Measurements from ENCODE around the gene CCNJL.
"Not testable (repeated sequence)": the region's sequence is repeated elsewhere in the genome, so short reads cannot be mapped to it uniquely, and the experiment has no call there.

Gene CCNJL, protein sequence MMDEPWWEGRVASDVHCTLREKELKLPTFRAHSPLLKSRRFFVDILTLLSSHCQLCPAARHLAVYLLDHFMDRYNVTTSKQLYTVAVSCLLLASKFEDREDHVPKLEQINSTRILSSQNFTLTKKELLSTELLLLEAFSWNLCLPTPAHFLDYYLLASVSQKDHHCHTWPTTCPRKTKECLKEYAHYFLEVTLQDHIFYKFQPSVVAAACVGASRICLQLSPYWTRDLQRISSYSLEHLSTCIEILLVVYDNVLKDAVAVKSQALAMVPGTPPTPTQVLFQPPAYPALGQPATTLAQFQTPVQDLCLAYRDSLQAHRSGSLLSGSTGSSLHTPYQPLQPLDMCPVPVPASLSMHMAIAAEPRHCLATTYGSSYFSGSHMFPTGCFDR

DNA sequence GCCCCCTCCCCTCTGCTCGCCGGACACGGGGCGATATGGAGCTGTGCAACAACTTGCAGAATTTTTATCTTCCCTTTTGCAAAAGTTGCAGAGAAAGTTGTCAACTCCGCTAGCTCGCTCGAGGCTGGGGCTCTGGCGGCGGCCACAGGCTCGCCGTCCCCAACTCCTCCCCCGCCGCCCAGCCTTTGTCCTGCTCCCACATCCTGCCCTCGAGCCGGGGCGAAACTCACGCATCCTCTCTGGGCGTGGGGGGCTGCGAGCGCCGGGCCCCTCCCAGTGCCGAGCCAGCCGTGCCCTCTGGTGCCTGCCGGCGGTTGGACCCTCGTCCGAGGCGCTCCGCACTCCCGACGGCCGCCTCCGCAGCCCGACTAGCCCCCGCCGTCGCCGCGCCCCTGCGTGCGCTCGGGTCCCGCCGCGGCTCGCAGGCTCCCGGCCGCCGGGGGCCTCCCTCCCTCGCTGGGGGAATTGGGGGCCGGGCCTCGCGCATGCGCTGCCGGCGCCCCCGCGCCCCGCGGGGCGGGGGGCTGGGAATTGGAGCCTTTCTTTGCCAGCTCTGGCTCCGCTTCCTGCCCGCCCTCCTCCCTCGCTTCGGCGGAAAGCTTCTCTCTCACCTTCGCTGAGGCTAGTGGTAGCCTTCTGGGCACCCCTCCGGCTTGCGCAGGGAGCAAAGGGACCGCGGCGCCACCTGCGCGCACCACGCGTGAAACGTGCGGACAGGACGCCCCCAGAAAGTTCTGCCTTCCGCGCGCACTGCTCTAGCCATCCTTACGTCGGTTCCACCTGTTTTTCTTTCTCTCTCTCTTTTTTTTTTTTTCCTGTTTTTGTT is at the start of gene CCNJL:
TSS of gene CCNJL (minus strand) at position 431 of the 826 bp plus-strand sequence. CDS start 641 bp downstream, outside the sequence.
- no peak for DNase-seq

DNA sequence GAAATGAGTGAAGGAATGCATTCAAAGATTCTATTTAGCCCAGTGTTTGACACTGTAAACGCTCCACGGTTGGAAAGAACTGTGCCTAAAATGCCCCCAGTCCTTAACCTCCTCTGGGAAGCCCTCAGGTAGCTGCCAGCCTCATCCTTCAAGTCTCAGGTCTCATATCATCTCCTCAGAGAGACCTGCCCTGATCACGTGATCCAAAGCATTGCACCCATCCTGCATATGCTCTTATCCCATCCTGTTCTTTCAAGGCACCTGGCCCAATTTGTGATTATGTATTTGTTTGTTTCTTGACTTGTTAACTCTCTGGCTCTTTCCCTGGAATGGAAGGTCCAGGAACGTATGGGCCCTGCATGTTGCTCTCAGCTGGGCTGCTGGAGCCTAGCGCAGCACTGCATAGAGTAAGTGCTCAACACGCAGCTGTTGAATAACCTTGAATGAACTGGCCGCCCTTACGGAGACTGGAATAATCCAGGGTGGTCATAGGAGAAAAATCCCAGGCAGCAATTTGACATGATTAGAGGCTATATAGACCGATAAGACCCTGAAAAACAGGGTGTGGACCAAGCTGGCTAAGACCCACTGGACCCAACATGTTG is 49.4 kb upstream of the CCNJL start:
- DNase-seq, result no peak

DNA sequence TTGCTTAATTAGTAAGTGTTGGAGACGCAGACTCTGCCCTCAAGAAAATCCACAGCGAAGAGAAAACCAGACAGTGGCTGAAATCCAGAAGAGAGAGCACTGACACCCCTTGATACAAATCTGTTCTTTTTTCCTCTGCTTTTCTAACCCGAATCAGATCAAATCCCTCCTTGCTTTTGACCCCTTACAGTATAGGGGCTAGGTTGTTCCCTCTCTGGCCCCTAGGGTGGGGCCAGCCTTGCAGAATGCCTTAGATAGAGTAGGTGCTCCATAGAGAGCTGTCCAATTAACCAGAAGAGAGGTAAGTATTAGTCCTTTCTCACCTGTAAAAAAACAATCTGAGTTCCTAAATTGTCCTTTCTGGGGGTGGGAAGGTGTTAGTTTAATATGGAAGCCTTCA is 47.9 kb upstream of the CCNJL start:
- DNase-seq, result no peak

DNA sequence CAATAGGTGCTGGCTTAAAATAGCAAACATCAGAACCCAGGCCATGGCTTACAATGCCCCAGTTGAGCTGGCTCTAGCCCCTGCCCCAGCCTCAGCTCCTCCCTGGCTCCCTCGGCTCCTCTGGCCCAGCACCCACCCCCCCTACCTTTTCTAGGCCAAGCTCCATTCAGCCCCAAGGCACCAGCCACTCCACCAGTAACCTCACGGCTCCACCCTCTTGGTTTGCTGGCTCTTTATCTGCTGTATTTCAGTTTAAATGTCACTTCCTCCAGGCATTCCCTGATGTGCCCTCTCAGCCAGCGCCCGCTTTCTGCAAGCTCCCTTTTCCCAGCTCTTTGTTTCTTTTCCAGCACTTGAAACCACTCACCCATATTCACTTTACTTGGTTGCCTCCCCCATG is 47.5 kb upstream of the CCNJL start:
- DNase-seq, result no peak

DNA sequence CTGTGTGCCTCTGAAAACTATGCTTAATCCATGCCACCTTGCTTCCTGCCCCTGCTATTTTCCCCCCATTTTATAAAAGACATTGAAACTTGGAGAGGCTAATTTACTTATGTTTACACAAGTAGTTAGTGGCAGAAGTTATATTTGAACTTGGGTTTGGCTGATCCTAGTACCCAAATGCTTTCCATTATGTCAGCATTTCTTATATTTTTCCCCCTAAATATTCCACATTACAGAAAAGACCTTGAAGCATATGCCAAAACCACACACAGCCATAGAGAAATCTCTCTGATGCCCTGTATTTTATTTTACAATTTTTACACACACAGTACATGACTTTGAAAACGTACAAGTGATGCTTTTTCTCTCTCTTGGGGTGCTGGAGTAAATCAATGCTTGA is 46.9 kb upstream of the CCNJL start:
- DNase-seq, result no peak

DNA sequence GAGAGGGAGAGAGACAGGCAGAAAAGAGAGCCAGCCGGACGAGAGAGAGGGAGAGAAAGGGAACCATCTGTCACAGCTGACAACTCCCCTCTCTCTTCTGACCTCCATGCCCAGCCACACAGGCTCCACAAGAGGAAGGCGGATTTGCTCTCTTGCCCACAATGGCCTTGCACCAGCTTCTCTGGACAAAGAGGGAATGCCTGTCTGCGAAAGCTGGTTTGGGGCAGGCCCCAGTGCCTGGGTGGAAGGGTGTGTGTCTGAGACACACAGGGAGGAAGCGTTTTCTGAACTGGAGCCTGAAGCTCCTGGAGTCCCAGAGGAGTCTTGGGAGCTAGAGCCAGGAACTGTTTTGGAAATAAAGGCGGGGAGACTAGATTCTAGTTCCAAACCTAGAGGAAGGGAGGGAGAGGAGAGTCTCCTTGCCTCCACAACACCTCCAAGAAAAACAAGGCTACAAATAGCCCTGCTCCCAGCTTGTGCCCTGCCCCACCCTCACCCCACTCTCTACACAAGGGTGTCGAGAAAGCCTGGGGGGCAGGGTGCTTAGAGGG is 45.6 kb upstream of the CCNJL start:
- no peak for DNase-seq

DNA sequence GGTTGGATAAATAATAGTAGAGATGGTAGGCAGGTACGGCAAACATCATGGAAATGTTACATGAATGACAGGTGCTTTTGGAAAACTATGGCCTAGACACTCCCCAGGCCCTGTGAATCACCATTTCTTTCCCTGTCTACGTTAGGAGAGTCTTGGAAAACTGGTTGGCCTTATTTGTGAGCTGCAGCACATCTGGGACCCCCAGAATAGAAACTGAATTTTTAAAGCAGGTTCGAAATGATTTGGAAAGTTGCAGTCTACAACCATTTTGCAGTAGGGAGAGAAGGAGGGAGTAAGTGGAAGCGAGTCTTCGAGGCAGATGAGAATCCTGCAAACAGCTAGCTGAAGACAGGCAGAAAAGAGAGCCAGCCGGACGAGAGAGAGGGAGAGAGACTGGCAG is 45.0 kb upstream of the CCNJL start:
- no peak for DNase-seq

DNA sequence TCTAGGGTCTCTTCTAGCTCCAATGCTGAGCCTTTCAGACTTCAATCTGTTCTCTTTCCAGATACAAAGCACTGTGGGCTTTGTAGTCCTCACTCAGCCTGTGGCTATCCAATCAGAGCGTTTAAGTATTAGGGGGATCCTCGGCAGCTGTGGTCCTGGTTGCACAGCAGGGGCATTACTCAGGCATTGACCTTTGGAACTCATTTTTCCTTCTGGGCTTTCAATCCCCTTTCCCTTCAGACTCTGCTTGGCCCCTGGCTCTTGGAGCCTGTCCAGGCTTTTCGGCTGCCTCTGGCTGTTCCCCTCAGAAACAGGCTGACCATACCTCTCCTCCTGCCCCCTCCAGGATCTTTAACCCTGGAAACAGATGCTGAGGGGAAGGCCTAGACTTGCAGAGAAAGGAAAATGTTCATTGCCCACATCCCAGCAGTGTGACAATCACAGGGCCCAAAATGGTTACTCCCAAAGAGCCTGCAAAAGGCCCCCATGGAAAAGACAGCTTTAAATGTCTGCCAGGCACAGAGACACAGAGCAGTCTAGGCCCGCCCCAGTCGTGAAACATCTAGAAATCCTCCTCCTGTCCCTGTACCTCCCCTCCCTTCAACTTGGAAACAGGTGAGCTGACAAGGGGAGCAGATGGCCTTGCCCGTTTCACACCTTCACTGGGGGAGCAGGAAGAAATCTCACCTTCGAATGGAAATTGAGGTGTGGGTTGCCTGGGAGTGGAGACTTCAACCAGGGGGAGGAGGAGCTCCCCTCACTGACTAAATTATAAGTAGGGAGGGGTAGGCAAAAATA is 44.4 kb upstream of the CCNJL start:
- no peak for DNase-seq

DNA sequence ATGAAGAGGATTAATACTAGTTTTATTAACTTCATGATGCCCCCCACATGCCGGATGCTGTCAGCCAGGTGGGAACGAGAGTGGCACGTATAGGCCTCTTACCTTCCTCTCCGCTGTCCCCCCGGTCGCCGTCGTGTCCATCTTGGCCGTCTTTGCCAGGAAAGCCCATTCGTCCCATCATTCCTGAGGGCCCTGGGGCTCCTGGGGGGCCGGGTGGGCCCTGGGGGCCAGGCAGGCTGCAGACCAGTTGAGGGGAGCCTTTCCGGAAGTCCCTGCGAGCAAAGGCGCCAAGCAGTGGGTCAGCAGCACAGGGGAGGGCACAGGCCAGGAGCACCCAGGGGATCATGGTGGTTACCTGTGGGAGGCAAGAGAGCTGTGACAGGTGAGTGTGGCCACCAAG is 42.3 kb upstream of the CCNJL start:
- DNase-seq, result no peak

DNA sequence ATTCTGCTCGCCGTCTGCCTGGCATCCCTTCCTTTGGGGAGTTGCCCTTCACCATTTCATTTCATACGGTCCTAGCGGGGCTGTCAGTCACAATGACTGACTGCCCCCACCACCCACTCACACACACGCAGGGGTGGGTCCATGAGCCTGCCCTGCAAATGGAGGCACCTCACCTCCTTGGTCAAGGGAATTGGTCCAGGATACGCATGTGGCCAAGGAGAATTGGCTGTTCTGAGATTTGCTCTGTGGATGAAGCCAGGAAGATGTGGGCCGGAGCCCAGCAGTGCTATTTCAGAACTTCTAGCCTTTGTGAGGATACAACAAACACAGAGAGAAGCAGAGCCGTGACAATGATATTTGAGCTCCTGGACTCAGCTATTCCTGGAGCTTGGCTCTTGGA is 41.0 kb upstream of the CCNJL start:
- DNase-seq, result no peak

DNA sequence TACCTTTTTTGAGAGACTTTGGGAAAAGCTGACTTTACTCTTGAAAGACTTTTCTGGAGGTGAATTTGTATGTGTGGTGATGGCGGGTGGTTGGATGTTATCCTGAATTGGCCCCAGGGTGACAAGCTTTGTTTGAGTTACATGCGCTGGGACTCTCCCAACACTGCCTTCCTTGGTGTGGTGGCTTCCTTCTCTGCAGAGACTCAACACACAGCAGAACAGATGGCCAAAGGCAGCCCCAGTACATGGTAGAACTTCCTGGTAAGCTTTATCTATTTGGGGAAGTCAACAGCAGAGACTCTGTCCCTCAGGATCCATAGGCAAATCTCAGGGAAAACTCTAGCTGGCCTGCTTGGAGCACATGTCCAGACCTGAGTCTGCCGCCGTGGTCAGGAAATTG is 39.9 kb upstream of the CCNJL start:
- DNase-seq, result no peak

DNA sequence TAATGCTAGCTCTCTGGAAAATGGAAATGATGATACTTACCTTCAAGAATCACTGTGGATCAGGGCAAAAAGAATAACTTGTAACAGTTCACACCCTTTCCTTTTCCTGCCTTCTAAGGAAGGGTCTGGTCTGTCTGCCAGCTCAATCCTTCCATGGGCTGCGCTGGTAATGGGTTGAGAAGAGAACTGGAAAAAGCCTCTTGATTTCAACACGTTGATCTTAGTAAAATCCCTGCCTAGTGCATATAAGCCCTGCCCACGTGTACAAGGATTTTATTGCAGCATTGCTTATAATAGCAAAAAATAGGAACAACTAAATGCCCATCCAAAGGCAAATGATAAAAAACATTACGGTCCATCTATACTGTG is 37.6 kb upstream of the CCNJL start:
- no peak for DNase-seq

DNA sequence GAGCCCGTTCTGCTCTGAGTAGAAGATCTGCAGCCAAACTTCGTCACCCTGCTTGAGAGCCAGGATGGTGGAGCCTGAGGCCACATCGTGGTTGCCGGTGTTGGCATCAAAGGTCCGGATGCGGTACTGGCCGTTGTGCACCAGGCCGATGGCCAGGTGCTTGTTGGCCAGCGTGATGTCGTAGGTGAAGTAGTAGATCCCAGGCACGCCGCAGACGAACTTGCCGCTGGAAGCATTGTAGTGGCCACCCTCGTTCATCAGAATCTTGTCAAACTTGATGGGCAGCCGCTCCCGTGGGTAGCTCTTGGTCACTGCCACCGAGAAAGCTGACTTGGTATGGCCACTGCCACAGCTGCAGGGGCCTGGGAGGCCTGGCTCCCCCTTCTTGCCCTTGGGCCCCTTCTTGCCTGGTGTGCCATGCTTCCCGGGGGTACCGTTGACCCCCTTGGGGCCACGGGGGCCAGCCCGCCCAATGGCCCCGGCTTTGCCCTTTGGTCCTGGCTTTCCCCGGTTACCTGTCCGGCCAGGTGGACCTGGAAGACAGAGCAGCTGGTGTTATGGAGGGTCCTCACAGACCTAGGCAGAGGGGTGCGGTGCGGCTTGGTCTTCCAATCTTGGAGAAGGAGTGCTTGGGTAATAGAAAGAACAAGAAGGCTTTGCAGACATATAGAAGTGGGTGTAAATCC is 37.0 kb upstream of the CCNJL start:
- no peak for DNase-seq

DNA sequence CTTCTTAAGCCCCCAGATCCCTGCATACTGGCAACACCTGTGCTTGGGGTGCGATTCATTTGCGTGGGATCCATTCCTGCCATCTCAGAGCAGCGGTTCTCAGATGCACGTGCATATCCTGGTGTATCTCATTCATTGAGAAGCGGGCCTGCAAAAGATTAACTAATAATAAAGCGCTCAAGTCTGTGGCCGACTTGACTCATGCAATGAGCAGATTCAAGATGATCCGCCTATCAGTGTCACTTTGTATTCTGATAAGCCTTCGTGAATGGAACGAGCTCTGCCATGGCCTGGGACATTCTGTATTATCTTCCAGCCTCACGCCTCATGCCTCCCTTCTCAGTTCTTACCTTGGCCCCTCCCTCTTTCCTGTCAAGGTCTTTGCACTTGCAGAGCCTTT is 35.7 kb upstream of the CCNJL start:
- DNase-seq, result no peak

DNA sequence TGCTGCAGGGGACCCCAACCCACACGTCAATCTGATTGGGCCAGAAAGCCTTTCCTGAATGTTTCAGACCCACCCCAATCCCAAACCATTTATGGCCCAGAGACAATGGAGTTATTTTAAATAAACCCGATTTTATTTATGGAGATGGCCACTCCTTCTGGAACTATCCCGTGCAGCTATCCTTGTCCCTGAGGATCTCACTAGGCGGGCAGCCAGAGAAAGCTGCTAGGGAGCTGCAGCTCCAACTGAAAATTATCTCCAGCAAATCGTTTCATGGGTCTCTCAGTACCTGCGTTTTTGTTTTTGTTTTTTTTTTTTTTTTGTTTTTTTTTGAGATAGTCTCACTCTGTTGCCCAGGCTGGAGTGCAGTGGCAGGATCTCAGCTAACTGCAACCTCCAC is 35.1 kb upstream of the CCNJL start:
- DNase-seq, result no peak

DNA sequence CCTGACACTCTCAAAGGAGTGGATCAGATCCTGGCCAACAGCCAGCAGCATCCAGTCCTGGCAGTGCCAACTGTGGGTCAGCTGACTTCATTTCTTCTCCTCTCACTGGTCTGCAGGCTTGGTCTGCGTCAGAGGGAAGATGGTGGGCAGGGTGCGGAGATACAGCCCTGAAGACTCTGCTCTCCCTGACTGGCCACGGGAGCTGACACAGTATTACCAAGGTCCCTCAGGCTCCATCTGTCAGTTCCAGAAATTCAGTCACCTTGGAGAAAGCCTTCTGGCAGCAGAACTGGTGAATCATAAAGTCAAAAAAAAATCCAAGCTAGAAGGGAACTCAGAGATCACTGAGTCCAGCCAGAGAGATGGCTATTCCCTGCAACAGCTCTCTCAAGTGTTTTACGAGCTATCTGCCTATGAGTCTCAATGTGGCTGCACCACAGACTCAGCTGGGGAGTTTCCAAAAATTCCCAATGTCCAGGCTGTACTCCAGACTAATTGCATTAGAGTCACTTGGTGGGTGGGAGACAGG is 30.1 kb upstream of the CCNJL start:
- no peak for DNase-seq

DNA sequence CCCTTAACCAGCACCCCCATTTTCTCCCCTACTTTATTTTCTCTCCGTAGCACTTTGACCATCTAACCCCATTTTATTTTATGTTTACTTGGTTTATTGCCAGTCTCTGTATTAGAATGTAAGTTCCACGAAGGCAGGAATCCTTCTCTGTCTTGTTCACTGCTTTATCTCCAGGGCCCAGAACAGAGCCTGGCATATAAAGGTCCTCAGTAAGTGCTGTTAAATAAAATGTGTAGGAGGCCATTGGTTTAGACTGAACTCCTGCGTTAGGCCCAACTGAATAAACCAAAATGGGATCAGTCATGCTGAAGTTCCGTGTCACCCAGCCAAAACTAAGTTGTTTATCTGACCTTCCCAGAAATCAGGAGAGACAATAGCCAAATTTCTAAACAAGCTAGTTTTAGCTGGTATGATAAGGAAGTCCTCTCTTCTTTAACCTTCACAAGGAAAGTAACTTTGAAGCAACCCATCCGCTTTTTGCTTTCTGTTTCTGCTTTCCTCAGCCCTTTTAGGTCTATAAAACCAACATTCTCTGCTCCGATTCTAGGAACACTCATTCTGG is 29.0 kb upstream of the CCNJL start:
- DNase-seq, result no peak

DNA sequence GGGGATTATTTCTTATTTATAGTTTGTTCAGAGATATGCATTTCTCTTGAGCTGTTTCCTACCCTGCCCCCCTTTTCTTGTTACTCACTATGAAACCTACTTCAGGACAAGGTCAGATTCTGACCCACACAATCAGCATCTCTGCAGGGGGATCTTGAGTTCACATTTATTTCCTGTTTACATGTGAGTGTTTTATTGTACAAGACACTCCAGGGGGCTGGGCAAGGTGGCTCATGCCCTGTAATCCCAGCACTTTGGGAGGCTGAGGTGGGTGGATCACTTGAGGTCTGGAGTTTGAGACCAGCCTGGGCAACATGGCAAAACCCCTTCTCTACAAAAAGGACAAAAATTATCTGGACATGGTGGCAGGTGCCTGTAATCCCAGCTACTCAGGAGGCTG is 28.1 kb upstream of the CCNJL start:
- not testable (repeated sequence) for DNase-seq

DNA sequence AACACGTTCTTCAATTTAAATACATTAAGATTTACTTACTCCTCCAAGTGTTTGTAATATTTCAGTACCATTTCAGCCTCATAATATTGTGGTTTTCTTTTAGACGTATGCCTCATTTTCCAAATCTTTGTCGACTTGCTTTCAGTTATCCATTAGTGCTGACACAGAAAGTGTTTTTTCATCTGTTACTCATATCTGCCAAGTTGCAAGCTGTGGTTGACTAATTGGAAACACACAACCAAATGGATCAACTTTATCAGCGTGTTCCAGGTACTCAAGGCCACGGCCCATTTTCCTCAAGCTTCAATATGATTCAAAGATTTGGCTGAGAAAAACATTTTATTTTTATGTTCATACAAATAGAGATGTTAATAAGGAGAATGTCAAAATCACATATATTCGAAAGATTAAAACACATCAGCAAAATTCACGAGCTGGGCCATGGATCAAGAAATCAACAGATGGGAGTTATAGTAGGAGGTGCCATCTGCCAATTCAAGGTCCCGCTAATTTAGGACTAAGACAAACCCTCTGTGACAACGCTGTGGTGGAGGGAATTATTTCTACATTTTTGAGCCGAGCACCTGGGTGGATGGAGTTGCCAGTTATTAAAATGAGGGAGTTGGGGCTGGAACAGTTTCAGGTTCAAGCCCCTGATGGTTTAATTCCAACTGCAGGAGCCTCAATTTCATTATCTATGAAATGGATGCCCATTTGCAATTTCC is 27.2 kb upstream of the CCNJL start:
- DNase-seq, result no peak

DNA sequence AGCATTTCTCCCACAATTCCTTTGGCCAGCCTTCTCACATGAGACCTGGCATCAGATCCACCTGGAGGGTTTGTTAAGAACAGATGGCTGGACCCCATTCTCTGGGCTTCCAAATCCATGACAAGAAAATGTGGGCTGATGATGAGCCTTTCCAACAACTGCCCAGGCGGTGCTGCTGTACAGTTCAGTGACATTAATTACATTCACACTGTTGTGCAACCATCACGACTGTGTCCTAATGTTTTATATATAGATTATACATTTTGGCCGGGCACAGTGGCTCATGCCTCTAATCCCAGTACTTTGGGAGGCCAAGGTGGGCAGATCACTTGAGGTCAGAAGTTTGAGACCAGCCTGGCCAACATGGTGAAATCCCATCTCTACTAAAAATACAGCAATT is 22.4 kb upstream of the CCNJL start:
- DNase-seq, result not testable (repeated sequence)

DNA sequence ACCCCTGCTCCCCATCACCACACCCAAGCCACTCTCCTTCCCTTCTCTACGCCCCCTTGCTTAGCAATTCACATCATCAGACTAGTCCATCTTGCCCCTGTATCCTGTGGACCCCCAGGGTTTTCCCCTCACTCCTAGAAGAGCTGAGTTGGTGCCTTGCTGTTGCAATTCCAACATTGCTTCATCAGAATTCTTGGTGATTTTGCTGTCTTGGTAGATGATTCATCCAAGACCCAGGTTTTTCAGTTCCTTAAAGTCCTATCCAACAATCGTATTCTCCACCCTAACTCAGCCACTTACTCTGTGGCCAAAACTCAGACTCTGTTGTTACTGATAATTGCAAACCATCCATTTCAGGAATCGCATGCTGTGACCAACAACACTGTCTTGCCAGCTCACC is 21.4 kb upstream of the CCNJL start:
- DNase-seq, result no peak

All from activated CD4-positive, alpha-beta T cell treated with anti-CD3 and anti-CD28 coated beads for 4 hours (primary cell).